Kidney (tissue), 14 donors: ENCODE results near the gene HMGXB3. TPM values are rescaled to one million over a fixed set of nuclear protein-coding genes. Genes with fewer than 3 reads are reported as not detected.
"Not testable (repeated sequence)": the region's sequence is repeated elsewhere in the genome, so short reads cannot be mapped to it uniquely, and the experiment has no call there.

Experiments used
- DNase-seq, 5 donors: peaks; one replicate each; pipeline ENCODE4 v3.0.0-alpha.2; 2013 to 2020
- FAIRE-seq: peaks from 2 replicates; lab custom pipeline; 2012; peaks lifted over from hg19 to GRCh38; lab: Jason Lieb, UNC
- H3K27ac ChIP-seq, 2 donors: one replicate each; pipeline ENCODE4 v1.7.0; 2013; ENCODE audit warnings: low read depth in 2 of 2, low read length in 2 of 2, inconsistent platforms in 1 of 2
- H3K27me3 ChIP-seq: one replicate; pipeline ENCODE4 v1.7.1; 2013; ENCODE audit warnings: low read length, inconsistent platforms; ENCODE audit not compliant: control insufficient read depth, insufficient read depth
- H3K36me3 ChIP-seq, 3 donors: one replicate each; pipeline versions ENCODE4 v1.7.0 to v1.7.1; 2013; ENCODE audit warnings: low read length in 3 of 3, control low read depth in 1 of 3, inconsistent platforms in 1 of 3; ENCODE audit not compliant: insufficient read depth in 3 of 3, control insufficient read depth in 2 of 3
- H3K4me1 ChIP-seq, 3 donors: one replicate each; pipeline versions ENCODE4 v1.7.0 to v1.7.1; 2013; ENCODE audit warnings: low read length in 3 of 3, inconsistent platforms in 1 of 3, low read depth in 1 of 3; ENCODE audit not compliant: control insufficient read depth in 2 of 3, insufficient read depth in 2 of 3
- H3K4me3 ChIP-seq, 3 donors: one replicate each; pipeline versions ENCODE4 v1.7.0 to v1.8.1; 2013; ENCODE audit warnings: low read length in 3 of 3, control low read depth in 1 of 3, inconsistent platforms in 1 of 3
- H3K9ac ChIP-seq, 3 donors: one replicate each; pipeline versions ENCODE4 v1.7.0 to v1.7.1; 2013; ENCODE audit warnings: low read length in 3 of 3, control low read depth in 1 of 3, inconsistent platforms in 1 of 3
- H3K9me3 ChIP-seq, 3 donors: one replicate each; pipeline versions ENCODE4 v1.7.0 to v1.7.1; 2013; ENCODE audit warnings: low read length in 3 of 3, control low read depth in 1 of 3, inconsistent platforms in 1 of 3; ENCODE audit not compliant: control insufficient read depth in 2 of 3, insufficient read depth in 1 of 3
- CTCF ChIP-seq: IDR thresholded peaks from 3 replicates; pipeline ENCODE4 v1.5.1; 2012; ENCODE audit warnings: mild to moderate bottlenecking, moderate library complexity, borderline replicate concordance; ENCODE audit not compliant: insufficient read depth; ENCODE audit errors: extremely low read depth
- intact Hi-C: fragments of 100-400 bp; cut with DNase I; formaldehyde crosslinking; loops from one replicate; pipeline ENCODE4 v1.11.1; 2022
- polyA plus RNA-seq: library from polyadenylated mRNA; stranded (reverse); fragments of 350-450 nt; fragmentation: Illumina TruSeq; extraction: RNeasy Lipid Tissue Mini Kit (QIAGEN cat#74804); gene quantifications from one replicate; pipeline ENCODE4 v1.2.3, GENCODE V29; 2014; ENCODE audit warnings: low read depth, low replicate concordance; ENCODE audit not compliant: insufficient read depth
- total RNA-seq: library from RNA; stranded (reverse); fragmentation: NEBNext Ultra II Directional; extraction: Animal tissue kit (Norgen Biotek cat#: 25700); gene quantifications from one replicate; pipeline ENCODE4 v1.2.1, GENCODE V29; 2021
- donor health status: control.
- donor health status: control.
- donor health status: control.
- donor health status: control.
- donor health status: control.
- donor health status: DM: yes; HTN: yes; CAD: no.
- donor health status: Normal renal cell carcinoma (clear cell type).

Gene HMGXB3
- total and polyA plus RNA-seq, 2 donors from 2014 or later, result 9.5 to 29.3 TPM

DNA sequence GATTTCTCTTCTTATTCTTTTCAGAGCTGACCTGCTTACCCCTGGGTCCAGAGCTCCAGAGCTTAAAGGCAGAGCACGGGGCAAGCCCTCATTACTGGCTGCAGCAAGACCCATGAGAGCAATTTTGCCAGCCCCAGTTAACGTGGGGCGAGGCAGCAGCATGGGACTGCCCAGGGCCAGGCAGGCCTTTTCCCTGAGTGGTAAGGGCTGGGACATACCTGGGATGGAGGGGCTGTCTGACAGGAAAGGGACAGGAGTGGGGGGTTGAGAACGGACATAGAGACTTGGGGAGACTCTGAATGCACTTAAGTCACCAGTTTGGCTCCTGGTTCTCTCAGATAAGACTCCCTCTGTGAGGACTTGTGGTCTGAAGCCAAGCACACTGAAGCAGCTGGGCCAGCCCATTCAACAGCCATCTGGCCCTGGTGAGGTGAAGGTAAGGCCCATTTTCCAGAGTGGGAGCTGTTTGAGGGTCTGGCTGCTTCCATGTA, 26.2 kb downstream of the HMGXB3 start:
- Histone ChIP-seq H3K4me3 (no peak overlapping the region), H3K9me3 (no peaks in the 10 kb centered on the region), H3K9ac (no peak overlapping the region), H3K27me3 (no peaks in the 10 kb centered on the region), H3K36me3 (peaks cover 10 to 60% (median 27%) of the 10 kb centered on the region in 3 donors), H3K27ac (no peak overlapping the region), H3K4me1 (no peaks in the 10 kb centered on the region)
- no peak for FAIRE-seq
- intact Hi-C loops, result no loop called here
- TF ChIP-seq CTCF, result no peak
- DNase-seq, result no peak

DNA sequence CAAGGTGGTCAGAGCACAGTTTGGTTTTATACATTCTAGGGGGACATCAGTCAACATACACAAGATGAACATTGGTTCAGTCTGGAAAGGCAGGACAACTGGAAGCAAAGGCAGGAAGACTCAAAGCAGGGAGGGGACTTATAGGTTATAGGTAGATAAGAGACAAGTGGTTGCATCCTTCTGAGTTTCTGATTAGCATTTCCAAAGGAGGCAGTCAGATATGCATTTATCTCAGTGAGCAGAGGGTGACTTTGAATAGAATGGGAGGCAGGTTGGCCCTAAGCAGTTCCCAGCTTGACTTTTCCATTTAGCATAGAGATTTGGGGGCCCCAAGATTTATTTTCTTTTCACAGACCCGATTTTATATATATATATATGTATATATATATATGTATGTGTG, 27.5 kb downstream of the HMGXB3 start:
- H3K4me3 ChIP-seq, result not testable (repeated sequence)

DNA sequence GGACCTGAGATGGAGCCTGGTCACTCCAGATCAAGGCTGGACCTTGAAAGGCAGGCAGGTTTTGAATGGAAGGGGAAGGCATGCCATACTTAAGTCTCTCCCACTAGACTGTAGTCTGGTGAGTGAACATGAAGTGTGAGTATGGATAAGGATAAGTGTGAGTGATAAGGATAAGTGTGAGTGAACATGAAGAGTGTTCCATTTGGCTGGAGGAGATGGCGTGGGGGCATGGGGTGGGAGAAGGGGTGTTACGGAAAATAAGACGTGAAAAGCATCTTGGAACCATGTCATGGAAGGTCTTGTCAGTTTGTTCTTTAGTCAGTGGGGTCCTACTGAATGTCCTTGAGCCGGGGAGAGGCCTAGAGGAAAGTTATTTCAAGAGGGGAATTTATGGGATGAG, 32.8 kb downstream of the HMGXB3 start:
- H3K4me1 ChIP-seq, result no peaks in the 10 kb centered on the region
- DNase-seq, result no peak
- H3K9me3 ChIP-seq, result no peaks in the 10 kb centered on the region
- intact Hi-C loops, result no loop called here
- H3K27ac ChIP-seq, result no peak overlapping the region
- H3K4me3 ChIP-seq, result no peak overlapping the region
- no peak for FAIRE-seq
- H3K9ac ChIP-seq, result no peak overlapping the region
- no peak for TF ChIP-seq CTCF
- H3K27me3 ChIP-seq, result no peaks in the 10 kb centered on the region
- peaks cover 18 to 74% (median 58%) of the 10 kb centered on the region in 3 donors for H3K36me3 ChIP-seq

More for the DNA sequence above, 27.5 kb downstream of the HMGXB3 start:
- H3K9me3 ChIP-seq, H3K27ac ChIP-seq, intact Hi-C loops, DNase-seq, FAIRE-seq, H3K4me1 ChIP-seq, H3K27me3 ChIP-seq, H3K9ac ChIP-seq: not testable (repeated sequence)
- H3K36me3 ChIP-seq, result peaks cover 14 to 72% (median 37%) of the 10 kb centered on the region in 3 donors

- DNase-seq (no peak), FAIRE-seq (no peak)
- no peak for TF ChIP-seq CTCF
- H3K27ac ChIP-seq, result no peak overlapping the region
- no peaks in the 10 kb centered on the region for H3K27me3 ChIP-seq
- H3K9me3 ChIP-seq, result no peaks in the 10 kb centered on the region
- intact Hi-C loops, result no loop called here
- H3K9ac ChIP-seq, result no peak overlapping the region
- H3K36me3 ChIP-seq, result peaks cover 20 to 80% (median 59%) of the 10 kb centered on the region in 3 donors
- H3K4me3 ChIP-seq, result no peak overlapping the region
- no peaks in the 10 kb centered on the region for H3K4me1 ChIP-seq
Observed at GRCh38 chr5:150034662-150035061, 34.1 kb downstream of the HMGXB3 start.
